ENCODE results near the gene CISD1.

- no peak for TF ChIP-seq POLR2AphosphoS5 (IDR thresholded peaks at IDR 0.05; ENCODE audit: low read depth, low read length)
- no peak for TF ChIP-seq POLR2A (IDR thresholded peaks at IDR 0.05; ENCODE audit: low read depth, low read length)
- no peak for TF ChIP-seq PAX5 (IDR thresholded peaks at IDR 0.05; ENCODE audit: insufficient read depth, low read length, severe bottlenecking)
Measured at GRCh38 chr10:58280477-58280876, 11.5 kb downstream of the CISD1 start.
